NCI-H526 treated with DMSO at 0.1 percent for 48 hours (cell line): Measurements from ENCODE around the gene LBX1.
"Not testable (repeated sequence)": the region's sequence is repeated elsewhere in the genome, so short reads cannot be mapped to it uniquely, and the experiment has no call there.

Experiments
- DNase-seq: peaks from one replicate; lab custom pipeline; 2025; lab: John Stamatoyannopoulos, UW

LBX1 gene

DNA sequence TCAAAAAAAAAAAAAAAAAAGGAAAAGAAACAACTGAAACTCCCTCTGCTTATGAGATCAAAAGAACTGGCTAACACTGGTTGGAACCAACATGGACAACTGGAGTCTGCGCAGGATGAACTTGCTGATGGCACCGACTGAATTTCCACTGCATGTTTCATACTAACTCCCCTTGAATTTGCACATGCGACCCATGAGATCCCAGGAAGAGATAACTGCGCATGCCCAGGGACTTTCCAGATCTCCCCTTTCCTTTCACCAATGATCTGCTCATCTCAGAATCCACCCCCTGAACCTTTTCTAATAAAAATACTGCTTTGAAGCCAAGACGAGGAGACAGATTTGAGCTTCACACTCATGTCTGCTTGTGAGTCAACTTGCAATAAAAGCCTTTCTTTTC lies 20.7 kb downstream of the LBX1 start:
- DNase-seq: no peak

DNA sequence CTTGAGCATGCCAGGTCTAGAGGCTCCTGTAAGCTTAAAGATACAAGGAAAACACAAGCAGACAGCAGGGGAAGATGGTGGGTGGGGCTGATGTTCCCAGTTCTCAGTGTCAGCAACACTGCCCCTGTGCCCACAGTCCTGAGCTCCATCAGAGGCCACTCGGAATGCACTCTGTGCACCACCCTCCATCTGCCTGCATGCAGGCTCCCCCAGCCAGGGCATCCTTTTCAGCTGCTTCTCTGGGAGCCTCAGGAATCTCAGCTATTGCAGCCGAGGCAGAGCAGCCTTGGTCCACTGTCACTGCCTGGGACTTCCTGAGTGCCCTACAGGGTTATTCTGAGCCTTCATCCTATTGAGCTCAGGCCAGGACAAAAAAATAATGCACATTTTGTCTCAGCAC lies 22.2 kb downstream of the LBX1 start:
- no peak for DNase-seq

DNA sequence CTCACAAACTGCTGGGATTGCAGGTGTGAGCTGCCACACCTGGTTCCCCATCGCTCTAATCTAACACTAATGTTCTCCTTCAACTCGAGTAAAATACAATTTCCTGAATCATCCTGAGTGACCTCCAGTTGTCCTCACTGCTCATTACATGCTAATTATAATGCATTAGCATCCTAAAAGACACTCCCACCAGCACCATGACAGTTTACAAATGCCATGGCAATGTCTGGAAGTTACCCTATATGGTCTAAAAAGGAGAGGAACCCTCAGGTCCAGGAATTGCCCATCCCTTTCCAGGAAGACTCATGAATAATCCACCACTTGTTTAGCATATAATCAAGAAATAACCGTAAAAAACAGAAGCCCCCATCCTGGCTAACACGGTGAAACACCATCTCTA lies 26.6 kb downstream of the LBX1 start:
- DNase-seq: not testable (repeated sequence)

DNA sequence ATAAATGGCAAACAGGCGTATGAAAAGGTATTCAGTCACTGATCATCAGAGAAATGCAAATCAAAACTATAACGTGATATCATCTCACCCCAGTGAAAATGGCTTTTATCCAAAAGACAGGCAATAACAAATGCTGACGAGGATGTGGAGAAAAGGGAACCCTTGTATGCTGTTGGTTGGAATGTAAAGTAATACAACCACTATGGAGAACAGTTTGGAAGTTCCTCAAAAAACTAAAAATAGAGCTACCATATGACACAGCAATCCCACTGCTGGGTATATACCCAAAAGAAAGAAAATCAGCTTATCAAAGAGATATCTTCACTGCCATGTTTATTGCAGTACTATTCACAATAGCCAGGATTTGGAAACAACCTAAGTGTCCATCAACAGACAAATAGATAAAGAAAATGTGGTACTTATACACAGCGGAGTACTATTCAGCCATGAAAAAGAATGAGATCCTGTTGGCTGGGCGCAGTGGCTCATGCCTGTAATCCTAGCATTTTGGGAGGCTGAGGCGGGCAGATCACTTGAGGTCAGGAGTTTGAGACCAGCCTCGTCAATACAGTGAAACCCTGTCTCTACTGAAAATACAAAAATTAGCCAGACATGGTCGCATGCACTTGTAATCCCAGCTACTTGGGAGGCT lies 30.8 kb downstream of the LBX1 start:
- DNase-seq: not testable (repeated sequence)

DNA sequence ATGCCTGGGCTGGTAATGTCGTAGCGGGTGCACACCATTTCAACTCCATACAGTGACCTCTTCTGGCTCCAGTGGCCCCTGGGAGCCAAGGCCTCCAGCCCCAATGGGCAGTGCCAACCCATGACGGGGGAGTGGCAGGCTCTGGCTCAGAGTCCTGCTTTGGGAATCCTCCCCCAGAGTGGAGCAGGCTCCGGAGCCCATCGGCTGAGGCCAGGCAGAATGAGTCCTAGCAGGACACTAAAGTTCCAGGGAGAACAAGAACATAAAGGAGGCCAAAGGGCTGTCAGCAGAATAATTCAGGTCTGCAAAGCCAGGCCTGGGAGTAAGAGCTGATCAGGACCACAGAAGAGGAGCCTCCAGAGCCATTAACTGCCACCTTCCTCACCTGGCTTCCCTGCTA lies 33.3 kb downstream of the LBX1 start:
- no peak for DNase-seq

DNA sequence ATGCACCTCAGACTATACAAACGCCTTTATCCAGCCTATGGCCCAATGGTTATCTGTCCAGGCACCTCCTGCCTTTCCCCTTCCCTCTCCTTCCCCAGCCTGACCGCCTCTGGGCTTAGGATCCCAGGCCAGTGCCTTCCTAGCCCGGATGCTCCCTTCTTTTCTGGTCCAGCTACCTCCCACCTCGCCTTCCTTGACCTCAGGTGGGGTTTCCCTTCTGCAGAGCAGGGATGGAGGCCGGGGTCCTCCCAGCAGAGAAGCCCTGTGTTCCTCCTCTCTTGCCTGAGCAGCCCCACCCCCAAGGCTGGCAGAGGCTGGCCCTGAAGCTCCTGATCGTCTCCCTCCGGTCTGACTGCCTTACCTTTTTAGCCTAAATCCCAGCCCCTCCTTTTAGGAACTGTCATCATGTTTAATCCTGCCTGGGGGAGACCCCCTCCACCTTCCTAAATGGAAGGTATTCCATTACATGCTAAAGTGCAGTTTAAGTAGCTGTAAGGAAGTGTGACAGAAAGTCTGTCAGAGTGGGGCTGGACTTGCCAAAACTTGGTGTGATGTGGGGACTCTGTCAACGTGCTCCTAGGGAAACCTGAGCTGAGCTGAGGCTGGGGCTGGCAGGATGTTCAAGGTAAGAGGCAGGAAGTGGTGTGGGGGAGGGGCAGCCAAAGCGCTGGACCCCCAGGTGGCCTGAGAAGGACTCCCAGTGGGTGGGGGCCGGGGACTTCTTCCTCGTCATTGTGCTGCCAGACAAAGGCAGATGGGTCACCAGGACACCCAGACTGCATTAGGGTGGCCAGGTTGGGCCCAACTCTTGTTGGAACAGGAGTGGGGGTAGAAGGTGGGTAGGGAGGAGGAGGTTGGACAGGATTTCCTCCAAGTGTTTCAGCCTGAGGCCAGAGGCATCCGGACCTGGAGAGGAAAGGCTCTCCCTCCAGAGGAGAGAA lies 39.5 kb downstream of the LBX1 start:
- no peak for DNase-seq

DNA sequence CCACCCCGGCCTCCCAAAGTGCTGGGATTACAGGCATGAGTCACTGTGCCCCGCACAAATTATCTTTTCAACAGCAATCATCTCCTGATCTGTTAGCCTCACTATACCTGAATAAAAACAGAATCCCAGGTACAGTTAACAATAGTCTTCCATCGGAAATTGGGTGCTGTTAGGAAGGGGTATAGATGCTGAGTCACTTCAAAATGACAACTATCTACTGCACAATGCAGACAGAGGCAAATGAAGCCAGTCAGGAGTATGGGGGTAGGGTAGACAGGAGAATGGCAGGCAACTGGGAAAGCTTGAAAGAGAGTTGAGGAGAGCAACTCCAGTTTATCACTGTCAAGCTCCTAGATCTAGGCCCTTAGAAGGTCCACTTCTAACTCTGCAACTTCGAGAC lies 40.3 kb downstream of the LBX1 start:
- no peak for DNase-seq

DNA sequence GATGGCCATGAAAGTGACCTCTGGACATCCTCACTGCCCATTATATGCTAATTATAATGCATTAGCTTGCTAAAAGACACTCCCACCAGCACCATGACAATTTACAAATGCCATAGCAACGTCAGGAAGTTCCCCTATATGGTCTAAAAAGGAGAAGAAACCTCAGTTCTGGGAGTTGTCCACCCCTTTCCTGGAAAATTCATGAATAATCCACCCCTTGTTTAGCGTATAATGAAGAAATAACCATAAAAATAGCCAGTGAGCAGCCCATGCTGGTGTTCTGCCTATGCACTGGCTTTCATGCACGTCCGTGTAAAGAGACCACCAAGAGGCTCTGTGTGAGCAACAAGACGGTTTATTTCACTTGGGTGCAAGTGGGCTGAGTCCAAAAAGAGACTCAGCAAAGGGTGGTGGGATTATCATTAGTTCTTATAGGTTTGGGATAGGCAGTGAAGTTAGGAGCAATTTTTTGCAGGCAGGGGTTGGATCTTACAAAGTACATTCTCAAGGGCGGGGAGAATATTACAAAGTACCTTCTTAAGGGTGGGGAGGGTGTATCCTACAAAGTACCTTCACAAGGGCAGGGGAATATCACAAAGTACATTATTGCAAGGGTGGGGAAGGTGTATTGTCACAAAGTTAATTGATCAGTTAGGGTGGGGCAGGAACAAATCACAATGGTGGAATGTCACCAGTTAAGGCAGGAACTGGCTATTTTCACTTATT lies 45.6 kb downstream of the LBX1 start:
- no peak for DNase-seq

DNA sequence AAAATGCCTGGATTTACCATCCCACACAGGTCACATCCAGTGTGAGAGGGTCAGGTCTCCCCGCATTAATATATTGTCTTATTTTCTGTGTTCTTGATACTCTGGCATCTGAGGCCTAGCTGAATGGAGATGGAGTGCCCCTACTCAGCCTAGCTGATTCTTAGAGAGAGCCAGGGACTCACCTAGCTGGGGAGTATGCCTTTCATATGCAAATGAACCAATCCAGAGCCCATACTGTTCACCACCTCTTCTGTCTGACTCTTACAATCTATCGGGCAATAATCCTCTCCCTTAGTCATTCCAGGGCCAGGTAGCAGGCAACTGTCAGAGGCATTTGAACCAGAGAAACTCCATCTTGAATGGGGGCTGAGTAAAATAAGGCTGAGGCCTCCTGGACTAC lies 46.3 kb downstream of the LBX1 start:
- DNase-seq: no peak
